ENCODE results near the gene AURKAIP1. TPM values are rescaled to one million over a fixed set of nuclear protein-coding genes. Genes with fewer than 3 reads are reported as not detected.

The AURKAIP1 gene
- total RNA-seq, 2 donors from 2014 or later, result 159 to 162 TPM

DNA sequence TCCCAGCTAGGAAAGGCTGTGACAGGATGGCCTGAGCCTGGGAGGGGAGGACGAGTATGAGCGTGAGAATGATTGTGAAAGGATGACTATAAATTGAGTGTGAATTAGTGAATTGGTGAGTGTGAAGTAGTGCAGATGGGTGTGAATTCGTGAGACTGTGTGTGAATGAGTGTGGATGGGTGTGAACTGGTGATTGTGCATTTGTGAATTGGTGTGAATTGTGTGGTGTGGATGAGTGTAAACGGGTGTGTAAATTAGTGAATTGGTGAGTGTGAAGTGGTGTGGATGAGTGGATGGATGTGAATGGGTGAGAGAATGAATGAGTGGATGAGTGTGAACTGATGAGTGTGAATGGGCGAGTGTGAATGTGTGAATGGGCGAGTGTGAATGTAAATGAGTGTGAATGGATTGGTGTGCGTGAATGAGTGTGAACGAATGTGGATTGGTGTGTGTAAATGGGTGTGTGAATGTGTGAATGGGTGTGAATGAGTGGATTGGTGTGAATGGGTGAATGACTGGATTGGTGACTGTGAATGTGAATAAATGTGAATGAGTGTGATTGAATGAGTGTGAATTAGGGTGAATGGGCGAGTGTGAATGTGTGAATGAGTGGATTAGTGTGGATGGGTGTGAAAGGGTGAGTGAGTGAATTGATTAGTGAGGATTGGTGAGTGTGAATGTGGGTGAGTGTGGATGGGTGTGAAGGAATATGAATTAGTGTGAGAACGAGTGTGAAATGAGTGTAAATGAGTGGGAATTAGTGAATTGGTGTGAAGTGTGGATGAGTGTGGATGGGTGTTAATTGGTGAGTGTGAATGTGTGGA, 8.9 kb downstream of the AURKAIP1 start:
- Mint-ChIP-seq H3K36me3 (ENCODE audit: low read depth) (no peaks in the 10 kb centered on the region), H3K27me3 (ENCODE audit: insufficient read depth) (peaks cover 12% of the 10 kb centered on the region), H3K9me3 (peaks cover 3% of the 10 kb centered on the region), H3K4me1 (peaks cover 7% of the 10 kb centered on the region), H3K27ac (no peak overlapping the region), H3K4me3 (no peak overlapping the region)
- Histone ChIP-seq H3K9me3 (ENCODE audit: control insufficient read depth, low read length) (peaks cover 19% of the 10 kb centered on the region), H3K27me3 (ENCODE audit: control insufficient read depth, insufficient read depth, low read length, poor library complexity, severe bottlenecking) (no peaks in the 10 kb centered on the region), H3K9ac (ENCODE audit: extremely low read depth, low read length, poor library complexity, severe bottlenecking) (no peak overlapping the region), H3K4me1 (ENCODE audit: control insufficient read depth, insufficient read depth, low read length) (no peaks in the 10 kb centered on the region), H3K4me3 (ENCODE audit: low read length) (peak overlapping the region; percentile 37), H3K36me3 (ENCODE audit: control insufficient read depth, insufficient read depth, low read length) (no peaks in the 10 kb centered on the region), H3K27ac (ENCODE audit: low read depth, low read length) (no peak overlapping the region)
- 79 to 81% methylated on average over 10 of the region's 10 CpGs for WGBS, 2 experiments (ENCODE audit: insufficient coverage in 1 of 2, insufficient read length in 1 of 2)
- no peak for DNase-seq
- TF ChIP-seq CTCF (conservative IDR thresholded peaks at IDR 0.05), result no peak

- Mint-ChIP-seq H3K9me3 (peaks cover 3% of the 10 kb centered on the region), H3K36me3 (ENCODE audit: low read depth) (no peaks in the 10 kb centered on the region), H3K4me1 (peaks cover 15% of the 10 kb centered on the region), H3K27ac (no peak overlapping the region), H3K4me3 (no peak overlapping the region), H3K27me3 (ENCODE audit: insufficient read depth) (peaks cover 13% of the 10 kb centered on the region)
- Histone ChIP-seq H3K9ac (ENCODE audit: extremely low read depth, low read length, poor library complexity, severe bottlenecking) (no peak overlapping the region), H3K4me1 (ENCODE audit: control insufficient read depth, insufficient read depth, low read length) (peaks cover 3% of the 10 kb centered on the region), H3K27ac (ENCODE audit: low read depth, low read length) (no peak overlapping the region), H3K27me3 (ENCODE audit: control insufficient read depth, insufficient read depth, low read length, poor library complexity, severe bottlenecking) (no peaks in the 10 kb centered on the region), H3K36me3 (ENCODE audit: control insufficient read depth, insufficient read depth, low read length) (no peaks in the 10 kb centered on the region), H3K4me3 (ENCODE audit: low read length) (no peak overlapping the region), H3K9me3 (ENCODE audit: control insufficient read depth, low read length) (peaks cover 19% of the 10 kb centered on the region)
- no peak for DNase-seq
- no peak for TF ChIP-seq CTCF (conservative IDR thresholded peaks at IDR 0.05)
- 87 to 92% methylated on average over 12 to 14 of the region's 14 CpGs for WGBS, 2 experiments (ENCODE audit: insufficient coverage in 1 of 2, insufficient read length in 1 of 2)
Observed at GRCh38 chr1:1364266-1364665, 10.7 kb downstream of the AURKAIP1 start.

GRCh38 chr1:1361982-1362423, 13.0 kb downstream of the AURKAIP1 start:
- peak; percentile 36 for TF ChIP-seq CTCF (conservative IDR thresholded peaks at IDR 0.05)
- H3K27ac Mint-ChIP-seq, result peak overlapping the region; percentile 86
- peaks cover 8% of the 10 kb centered on the region for H3K27me3 Mint-ChIP-seq (ENCODE audit: insufficient read depth)
- H3K9ac ChIP-seq (ENCODE audit: extremely low read depth, low read length, poor library complexity, severe bottlenecking), result no peak overlapping the region
- peaks cover 20% of the 10 kb centered on the region for H3K4me1 Mint-ChIP-seq
- H3K4me3 ChIP-seq (ENCODE audit: low read length), result no peak overlapping the region
- peaks cover 14% of the 10 kb centered on the region for H3K9me3 ChIP-seq (ENCODE audit: control insufficient read depth, low read length)
- DNase-seq, result peak; percentile 82
- 51 to 55% methylated on average over 6 to 13 of the region's 13 CpGs for WGBS, 2 experiments (ENCODE audit: insufficient coverage in 1 of 2, insufficient read length in 1 of 2)
- H3K36me3 Mint-ChIP-seq (ENCODE audit: low read depth), result no peaks in the 10 kb centered on the region
- no peaks in the 10 kb centered on the region for H3K36me3 ChIP-seq (ENCODE audit: control insufficient read depth, insufficient read depth, low read length)
- no peaks in the 10 kb centered on the region for H3K9me3 Mint-ChIP-seq
- H3K4me3 Mint-ChIP-seq, result no peak overlapping the region
- peaks cover 3% of the 10 kb centered on the region for H3K4me1 ChIP-seq (ENCODE audit: control insufficient read depth, insufficient read depth, low read length)
- H3K27me3 ChIP-seq (ENCODE audit: control insufficient read depth, insufficient read depth, low read length, poor library complexity, severe bottlenecking), result no peaks in the 10 kb centered on the region
- H3K27ac ChIP-seq (ENCODE audit: low read depth, low read length), result peak overlapping the region; percentile 61
